Measurements from ENCODE around the gene RASAL2. TPM values are rescaled to one million over a fixed set of nuclear protein-coding genes. Genes with fewer than 3 reads are reported as not detected.

RASAL2 gene
- polyA plus RNA-seq, 1 experiment: 21.4 TPM

GRCh38 chr1:178230881-178231409 lies 137.0 kb downstream of the RASAL2 start:
- H3K27ac ChIP-seq (ENCODE audit: low read depth, low read length): no peak overlapping the region
- DNase-seq (ENCODE audit: low read depth, low spot score): no peak
- H3K4me3 ChIP-seq (ENCODE audit: low read depth, low read length): no peak overlapping the region
- H3K9me3 ChIP-seq (ENCODE audit: control insufficient read depth, insufficient read depth, low read length): no peaks in the 10 kb centered on the region
- POLR2A ChIA-PET: no interaction called here
- CTCF ChIA-PET: interaction anchor here (0.7 kb wide), 1 partner anchor 45 kb away, joined by 3 read pairs; no protein-coding TSS in a partner anchor
- no peak for TF ChIP-seq CTCF (IDR thresholded peaks at IDR 0.05; ENCODE audit: low read depth, low read length)
- no peaks in the 10 kb centered on the region for H3K27me3 ChIP-seq (ENCODE audit: control insufficient read depth, insufficient read depth, low read length)

- TF ChIP-seq CTCF (IDR thresholded peaks at IDR 0.05; ENCODE audit: low read depth, low read length): no peak
- CTCF ChIA-PET: interaction anchor here (0.6 kb wide), 2 partner anchors 45 to 639 kb away, joined by 4 read pairs; no protein-coding TSS in a partner anchor
- no peak for DNase-seq (ENCODE audit: low read depth, low spot score)
- POLR2A ChIA-PET: no interaction called here
- no peak overlapping the region for H3K27ac ChIP-seq (ENCODE audit: low read depth, low read length)
- no peaks in the 10 kb centered on the region for H3K27me3 ChIP-seq (ENCODE audit: control insufficient read depth, insufficient read depth, low read length)
- H3K9me3 ChIP-seq (ENCODE audit: control insufficient read depth, insufficient read depth, low read length): no peaks in the 10 kb centered on the region
- no peak overlapping the region for H3K4me3 ChIP-seq (ENCODE audit: low read depth, low read length)
Observed at GRCh38 chr1:178232108-178232507, 138.2 kb downstream of the RASAL2 start.

GRCh38 chr1:178232949-178233348 lies 139.0 kb downstream of the RASAL2 start:
- no peak overlapping the region for H3K27ac ChIP-seq (ENCODE audit: low read depth, low read length)

GRCh38 chr1:178237121-178237520 lies 143.2 kb downstream of the RASAL2 start:
- CTCF ChIA-PET: interaction anchor here (0.7 to 1.5 kb wide), 2 partner anchors 62 to 205 kb away, joined by 3 to 4 read pairs; no protein-coding TSS in a partner anchor
- POLR2A ChIA-PET: no interaction called here
- no peak overlapping the region for H3K27ac ChIP-seq (ENCODE audit: low read depth, low read length)
- no peak for TF ChIP-seq CTCF (IDR thresholded peaks at IDR 0.05; ENCODE audit: low read depth, low read length)
- H3K9me3 ChIP-seq (ENCODE audit: control insufficient read depth, insufficient read depth, low read length): no peaks in the 10 kb centered on the region
- no peak overlapping the region for H3K4me3 ChIP-seq (ENCODE audit: low read depth, low read length)
- no peaks in the 10 kb centered on the region for H3K27me3 ChIP-seq (ENCODE audit: control insufficient read depth, insufficient read depth, low read length)
- DNase-seq (ENCODE audit: low read depth, low spot score): no peak

More at GRCh38 chr1:178232949-178233348, 139.0 kb downstream of the RASAL2 start:
- TF ChIP-seq CTCF (IDR thresholded peaks at IDR 0.05; ENCODE audit: low read depth, low read length): no peak
- CTCF ChIA-PET: no interaction called here
- peak; percentile 42 for DNase-seq (ENCODE audit: low read depth, low spot score)
- no peaks in the 10 kb centered on the region for H3K9me3 ChIP-seq (ENCODE audit: control insufficient read depth, insufficient read depth, low read length)
- no peaks in the 10 kb centered on the region for H3K27me3 ChIP-seq (ENCODE audit: control insufficient read depth, insufficient read depth, low read length)
- no peak overlapping the region for H3K4me3 ChIP-seq (ENCODE audit: low read depth, low read length)
- POLR2A ChIA-PET: no interaction called here

GRCh38 chr1:178238722-178239510 lies 145.0 kb downstream of the RASAL2 start:
- no peak overlapping the region for H3K27ac ChIP-seq (ENCODE audit: low read depth, low read length)
- ChIA-PET POLR2A (interaction anchor here (0.7 kb wide), 1 partner anchor 146 kb away, joined by 3 read pairs; no protein-coding TSS in a partner anchor), CTCF (interaction anchor here (1.0 to 1.6 kb wide), 3 partner anchors 16 to 764 kb away, joined by 3 to 5 read pairs (median 3); no protein-coding TSS in a partner anchor)
- H3K27me3 ChIP-seq (ENCODE audit: control insufficient read depth, insufficient read depth, low read length): no peaks in the 10 kb centered on the region
- no peak for TF ChIP-seq CTCF (IDR thresholded peaks at IDR 0.05; ENCODE audit: low read depth, low read length)
- H3K9me3 ChIP-seq (ENCODE audit: control insufficient read depth, insufficient read depth, low read length): no peaks in the 10 kb centered on the region
- no peak overlapping the region for H3K4me3 ChIP-seq (ENCODE audit: low read depth, low read length)
- DNase-seq (ENCODE audit: low read depth, low spot score): peak; percentile 82

Data from AG04450 (cell line).